HG02588 (cell line): ENCODE results near the gene IFT25.
"Not testable (repeated sequence)": the region's sequence is repeated elsewhere in the genome, so short reads cannot be mapped to it uniquely, and the experiment has no call there.

Experiments used
- ATAC-seq: cut with Tn5 transposase; IDR thresholded peaks from one replicate; pipeline ENCODE4 v1.9.1; 2021; ENCODE audit warnings: mild to moderate bottlenecking, moderate library complexity; ENCODE audit not compliant: unreplicated experiment

Gene IFT25

GRCh38 chr1:53945433-53946251 lies at the start of gene IFT25:
TSS of gene IFT25 (minus strand) at chr1:53945699. CDS start at chr1:53940082, 5,617 bp downstream.
- peak; percentile 65 for ATAC-seq

- ATAC-seq = not testable (repeated sequence)
These were observed 49.0 kb upstream of the IFT25 start for GRCh38 chr1:53994516-53994915.

GRCh38 chr1:53992085-53992874 lies 46.8 kb upstream of the IFT25 start:
- no peak for ATAC-seq

DNA sequence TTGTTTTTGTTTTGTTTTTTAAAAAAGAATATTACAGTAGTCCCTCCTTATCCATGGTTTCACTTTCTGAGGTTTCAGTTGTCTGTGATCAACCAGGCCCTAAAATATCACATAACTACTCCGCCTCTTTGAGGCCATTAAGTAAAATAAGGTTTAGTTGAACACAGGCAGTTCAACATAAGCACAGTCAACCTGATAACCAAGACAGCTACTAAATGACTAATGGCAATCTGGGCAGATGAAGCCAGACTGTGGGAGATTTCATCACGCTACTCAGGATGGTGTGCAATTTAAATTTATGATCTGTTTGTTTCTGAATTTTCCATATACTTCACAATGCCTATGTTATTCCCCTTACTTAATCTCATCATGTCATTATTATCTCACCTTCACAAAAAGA lies 42.4 kb upstream of the IFT25 start:
- no peak for ATAC-seq

GRCh38 chr1:53986458-53986857 lies 41.0 kb upstream of the IFT25 start:
- ATAC-seq = no peak

- ATAC-seq = no peak
These were observed 39.2 kb upstream of the IFT25 start for GRCh38 chr1:53984726-53985125.

DNA sequence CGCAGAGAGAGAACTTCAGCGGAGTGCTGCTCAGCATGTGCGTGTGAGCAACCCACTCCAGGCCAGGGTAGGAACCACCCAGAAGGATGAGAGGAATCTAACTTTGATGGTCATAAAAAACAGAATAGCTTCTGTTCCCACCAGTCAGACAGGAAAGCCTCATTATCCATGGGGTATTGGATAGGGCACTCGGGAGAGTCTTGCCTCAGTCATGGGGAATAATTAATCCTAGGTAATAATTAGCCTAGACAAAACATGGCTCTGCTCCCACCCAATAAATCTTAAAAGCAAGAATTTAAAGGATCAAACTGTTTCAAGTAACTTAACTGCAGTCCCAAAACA lies 37.2 kb upstream of the IFT25 start:
- ATAC-seq = no peak

GRCh38 chr1:53982034-53982762 lies 36.7 kb upstream of the IFT25 start:
- ATAC-seq = no peak

DNA sequence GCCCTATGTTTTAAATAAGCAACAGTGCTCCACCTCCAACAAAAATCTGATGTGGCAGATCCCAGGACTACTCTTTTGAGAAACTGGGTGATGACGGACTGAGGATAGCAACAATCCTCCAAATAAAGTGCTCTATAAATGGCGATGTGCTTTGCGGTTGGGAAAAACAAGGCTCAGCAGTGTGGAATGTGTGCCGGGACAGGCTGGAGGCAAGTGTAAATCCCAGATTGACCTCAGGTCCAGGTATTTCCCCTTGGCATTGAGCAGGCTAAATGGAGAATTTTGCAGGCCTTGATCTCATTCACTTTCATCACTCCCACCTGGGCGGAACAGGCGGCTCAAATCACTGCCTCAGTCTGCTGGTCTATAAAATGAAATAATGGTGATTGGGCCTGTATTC lies 35.7 kb upstream of the IFT25 start:
- no peak for ATAC-seq

- no peak for ATAC-seq
These were observed 34.4 kb upstream of the IFT25 start for GRCh38 chr1:53979712-53980450.

GRCh38 chr1:53975861-53976260 lies 30.4 kb upstream of the IFT25 start:
- no peak for ATAC-seq

- ATAC-seq = no peak
These were observed 26.2 kb upstream of the IFT25 start for GRCh38 chr1:53971718-53972117.

DNA sequence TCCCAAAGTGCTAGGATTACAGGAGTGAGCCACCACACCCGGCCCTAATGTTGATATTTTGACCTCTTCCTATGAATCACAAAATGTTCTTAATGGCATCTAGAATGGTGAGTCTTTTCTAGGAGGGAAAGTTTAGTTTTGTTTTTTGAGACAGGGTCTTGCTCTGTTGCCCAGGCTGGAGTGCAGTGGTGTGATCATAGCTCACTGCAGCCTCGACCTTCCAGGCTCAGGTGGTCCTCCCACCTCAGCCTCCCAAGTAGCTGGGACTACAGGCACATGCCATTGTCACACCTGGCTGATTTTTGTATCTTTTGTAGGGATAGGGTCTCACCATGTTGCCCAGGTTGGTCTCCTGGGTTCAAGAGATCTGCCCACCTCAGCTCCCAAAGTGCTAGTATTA lies 23.8 kb upstream of the IFT25 start:
- ATAC-seq = not testable (repeated sequence)

GRCh38 chr1:53968125-53968513 lies 22.6 kb upstream of the IFT25 start:
- no peak for ATAC-seq

DNA sequence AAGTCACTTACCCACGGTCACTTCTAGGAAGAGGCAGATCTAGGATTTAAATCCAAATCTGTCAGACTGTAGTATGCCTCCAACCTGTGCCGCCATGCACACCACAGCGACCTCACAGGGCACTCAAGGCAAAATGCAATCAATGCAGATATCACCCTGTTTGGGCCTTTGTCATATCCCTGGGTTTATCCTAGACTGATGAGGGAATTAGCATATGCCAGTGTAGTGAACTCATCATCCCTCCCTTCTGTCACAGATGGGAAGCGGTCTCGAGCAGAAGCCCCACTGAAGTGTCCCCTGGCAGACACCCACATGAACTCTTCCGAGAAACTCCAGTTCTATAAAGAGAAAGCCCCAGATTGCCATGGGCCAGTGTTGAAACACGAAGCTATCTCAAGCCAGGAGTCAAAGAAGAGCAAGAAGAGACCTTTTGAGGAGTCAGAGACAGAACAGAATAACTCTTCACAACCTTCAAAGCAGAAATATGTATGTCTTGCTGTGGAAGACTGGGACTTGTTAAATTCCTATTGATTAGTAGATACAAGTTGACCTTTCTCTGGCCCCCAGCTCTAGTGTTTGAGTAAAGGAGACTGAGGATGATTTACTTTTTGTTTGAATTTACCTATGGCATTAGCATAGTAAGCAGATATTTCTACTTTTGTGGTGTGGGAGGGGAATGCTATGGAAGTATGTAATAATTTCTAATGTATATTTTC lies 22.1 kb upstream of the IFT25 start:
- no peak for ATAC-seq

GRCh38 chr1:53966794-53967193 lies 21.3 kb upstream of the IFT25 start:
- no peak for ATAC-seq

DNA sequence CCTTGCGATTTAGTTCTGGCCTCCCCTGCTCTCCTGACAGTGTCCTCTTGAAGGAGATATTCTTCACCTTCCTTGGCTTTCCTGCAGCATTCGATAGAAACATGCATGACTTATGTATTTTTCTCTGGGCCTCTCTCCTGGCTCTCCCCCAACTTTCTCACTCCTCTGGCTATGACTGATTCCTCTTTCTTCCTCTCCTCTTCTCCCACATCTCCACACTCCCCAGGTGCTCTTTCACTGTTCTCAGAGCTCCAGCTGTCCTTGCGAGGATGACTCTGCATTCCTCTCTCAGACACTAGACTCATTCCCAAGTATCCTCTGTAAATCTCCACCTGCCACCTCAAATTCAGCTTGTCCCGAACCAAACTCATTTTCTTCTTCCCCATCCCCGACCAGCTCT lies 18.6 kb upstream of the IFT25 start:
- ATAC-seq = no peak

GRCh38 chr1:53963460-53963859 lies 18.0 kb upstream of the IFT25 start:
- no peak for ATAC-seq

GRCh38 chr1:53962395-53962794 lies 16.9 kb upstream of the IFT25 start:
- ATAC-seq = no peak

- no peak for ATAC-seq
These were observed 14.3 kb upstream of the IFT25 start for GRCh38 chr1:53959664-53960250.
